ENCODE results near the gene ALOX12. TPM values are rescaled to one million over a fixed set of nuclear protein-coding genes. Genes with fewer than 3 reads are reported as not detected.
A peak's percentile ranks its signal among the peaks of the same experiment; 100 is the strongest.

The ALOX12 gene
- total RNA-seq, 2 experiments from 2014 or later = not detected

GRCh38 chr17:7023576-7024401 is 27.9 kb downstream of the ALOX12 start:
- Mint-ChIP-seq H3K4me1 (ENCODE audit: low read depth) (peaks cover 46% of the 10 kb centered on the region), H3K36me3 (ENCODE audit: low read depth) (no peaks in the 10 kb centered on the region), H3K27me3 (peaks cover 11% of the 10 kb centered on the region), H3K27ac (peak overlapping the region; percentile 88), H3K9me3 (no peaks in the 10 kb centered on the region), H3K4me3 (peak overlapping the region; percentile 84)
- no peaks in the 10 kb centered on the region for H3K9me3 ChIP-seq (ENCODE audit: control insufficient read depth in 1 of 2, insufficient read depth in 1 of 2, low read length in 2 of 2)
- intact Hi-C loops (cut with DNase I, micrococcal nuclease) = loop anchor here (1.0 to 5.0 kb wide), 3 partner anchors 8 to 181 kb away; no protein-coding TSS in a partner anchor
- no peaks in the 10 kb centered on the region for H3K27me3 ChIP-seq (ENCODE audit: control insufficient read depth in 1 of 2, insufficient read depth in 2 of 2, low read length in 2 of 2)
- DNase-seq (peak; percentile 84 to 98 (median 94)), ATAC-seq (ENCODE audit: poor library complexity) (peak; percentile 84)
- peak overlapping the region in 1 of 2 donors; percentile 13 for H3K27ac ChIP-seq (ENCODE audit: low read depth in 1 of 2, low read length in 2 of 2)
- peaks cover 36% of the 10 kb centered on the region for H3K4me1 ChIP-seq (ENCODE audit: insufficient read depth, low read length)
- H3K4me3 ChIP-seq (ENCODE audit: low read length) = peak overlapping the region; percentile 39
- no peaks in the 10 kb centered on the region for H3K36me3 ChIP-seq (ENCODE audit: insufficient read depth, low read length)
- ChIA-PET POLR2A (interaction anchor here (0.6 to 8.1 kb wide), 5 partner anchors 9 to 113 kb away, joined by 3 to 62 read pairs (median 5); partner anchors contain the start of gene SLC16A13), CTCF (interaction anchor here (1.3 to 2.7 kb wide), 3 partner anchors 109 to 113 kb away, joined by 5 to 19 read pairs (median 7); no protein-coding TSS in a partner anchor)
- TF ChIP-seq CTCF (IDR thresholded peaks at IDR 0.05) = no peak

GRCh38 chr17:7024402-7024785 is 28.5 kb downstream of the ALOX12 start:
- ChIA-PET CTCF (interaction anchor here (1.8 kb wide), 1 partner anchor 113 kb away, joined by 7 read pairs; no protein-coding TSS in a partner anchor), POLR2A (interaction anchor here (1.3 to 8.1 kb wide), 2 partner anchors 11 to 13 kb away, joined by 5 to 62 read pairs; partner anchors contain the start of gene SLC16A13)
- H3K27ac ChIP-seq (ENCODE audit: low read depth in 1 of 2, low read length in 2 of 2) = no peak overlapping the region
- no peaks in the 10 kb centered on the region for H3K36me3 ChIP-seq (ENCODE audit: insufficient read depth, low read length)
- H3K9me3 ChIP-seq (ENCODE audit: control insufficient read depth in 1 of 2, insufficient read depth in 1 of 2, low read length in 2 of 2) = no peaks in the 10 kb centered on the region
- no peak for DNase-seq
- no peak for ATAC-seq (ENCODE audit: poor library complexity)
- Mint-ChIP-seq H3K36me3 (ENCODE audit: low read depth) (no peaks in the 10 kb centered on the region), H3K4me1 (ENCODE audit: low read depth) (peaks cover 52% of the 10 kb centered on the region), H3K9me3 (no peaks in the 10 kb centered on the region), H3K27ac (no peak overlapping the region), H3K27me3 (peaks cover 11% of the 10 kb centered on the region), H3K4me3 (no peak overlapping the region)
- intact Hi-C loops (cut with DNase I, micrococcal nuclease) = loop anchor here (5.0 kb wide), 1 partner anchor 182 kb away; no protein-coding TSS in a partner anchor
- TF ChIP-seq CTCF (IDR thresholded peaks at IDR 0.05) = no peak
- peaks cover 41% of the 10 kb centered on the region for H3K4me1 ChIP-seq (ENCODE audit: insufficient read depth, low read length)
- H3K4me3 ChIP-seq (ENCODE audit: low read length) = no peak overlapping the region
- no peaks in the 10 kb centered on the region for H3K27me3 ChIP-seq (ENCODE audit: control insufficient read depth in 1 of 2, insufficient read depth in 2 of 2, low read length in 2 of 2)

GRCh38 chr17:7025245-7025644 is 29.4 kb downstream of the ALOX12 start:
- peaks cover 11% of the 10 kb centered on the region for H3K27me3 Mint-ChIP-seq
- no peaks in the 10 kb centered on the region for H3K9me3 ChIP-seq (ENCODE audit: control insufficient read depth in 1 of 2, insufficient read depth in 1 of 2, low read length in 2 of 2)
- DNase-seq = no peak
- peaks cover 49% of the 10 kb centered on the region for H3K4me1 ChIP-seq (ENCODE audit: insufficient read depth, low read length)
- H3K27ac Mint-ChIP-seq = no peak overlapping the region
- H3K27me3 ChIP-seq (ENCODE audit: control insufficient read depth in 1 of 2, insufficient read depth in 2 of 2, low read length in 2 of 2) = no peaks in the 10 kb centered on the region
- no peak for TF ChIP-seq CTCF (IDR thresholded peaks at IDR 0.05)
- H3K4me3 ChIP-seq (ENCODE audit: low read length) = no peak overlapping the region
- ATAC-seq (ENCODE audit: poor library complexity) = no peak
- no peaks in the 10 kb centered on the region for H3K36me3 ChIP-seq (ENCODE audit: insufficient read depth, low read length)
- no peaks in the 10 kb centered on the region for H3K9me3 Mint-ChIP-seq
- no peak overlapping the region for H3K27ac ChIP-seq (ENCODE audit: low read depth in 1 of 2, low read length in 2 of 2)
- peaks cover 59% of the 10 kb centered on the region for H3K4me1 Mint-ChIP-seq (ENCODE audit: low read depth)
- CTCF ChIA-PET = interaction anchor here (0.6 to 1.8 kb wide), 2 partner anchors 14 to 114 kb away, joined by 4 to 7 read pairs; no protein-coding TSS in a partner anchor
- intact Hi-C loops (cut with DNase I, micrococcal nuclease) = no loop called here
- H3K36me3 Mint-ChIP-seq (ENCODE audit: low read depth) = no peaks in the 10 kb centered on the region
- no peak overlapping the region for H3K4me3 Mint-ChIP-seq
- POLR2A ChIA-PET = interaction anchor here (8.1 kb wide), 1 partner anchor 10 kb away, joined by 62 read pairs; the partner anchor contains the start of gene SLC16A13
